ENCODE data around the gene SLC27A3.

- no peak for TF ChIP-seq POLR2A (IDR thresholded peaks at IDR 0.05; ENCODE audit: low read depth, low read length)
- TF ChIP-seq POLR2AphosphoS5 (IDR thresholded peaks at IDR 0.05; ENCODE audit: low read depth, low read length) = no peak
Observed at GRCh38 chr1:153752072-153752471, 23.1 kb upstream of the SLC27A3 start.

Measured in GM12892 (cell line).